Spleen (tissue), 7 donors: ENCODE measurements around the gene PXDN.

Experiments
- POLR2A ChIP-seq, 3 donors: fragments of 450-650 bp; IDR thresholded peaks; one replicate each; pipeline ENCODE4 v1.5.1; 2017; ENCODE audit warnings: antibody characterized with exemption in 3 of 3, mild to moderate bottlenecking in 1 of 3
- POLR2AphosphoS5 ChIP-seq, 3 donors: sonication (generic); formaldehyde crosslinking; IDR thresholded peaks; one replicate each; pipeline ENCODE4 v1.5.1; 2017; ENCODE audit warnings: antibody characterized with exemption in 3 of 3
- TF ChIP-seq, protein P1 (sequence below), 11 experiments: fragments of 200-600 bp in 7 of 11; fragments of 450-650 bp in 4 of 11; sonication (generic) in 4 of 11; IDR thresholded peaks in 8 of 11; conservative IDR thresholded peaks in 3 of 11; 1 replicate in 7 of 11; 2 replicates in 4 of 11; pipeline versions ENCODE4 v1.4.0 to v1.8.0; 2016 to 2021; ENCODE audit warnings: antibody characterized with exemption in 11 of 11, inconsistent platforms in 4 of 11, mild to moderate bottlenecking in 1 of 11
- donor health status: DM: no; HTN: no; CAD: no; lungs with moderate emphysema.
- donor health status: DM: no; HTN: no; CAD: no.
- donor health status: DM: no; HTN: no; CAD: no.

- TF ChIP-seq, protein P1, sequence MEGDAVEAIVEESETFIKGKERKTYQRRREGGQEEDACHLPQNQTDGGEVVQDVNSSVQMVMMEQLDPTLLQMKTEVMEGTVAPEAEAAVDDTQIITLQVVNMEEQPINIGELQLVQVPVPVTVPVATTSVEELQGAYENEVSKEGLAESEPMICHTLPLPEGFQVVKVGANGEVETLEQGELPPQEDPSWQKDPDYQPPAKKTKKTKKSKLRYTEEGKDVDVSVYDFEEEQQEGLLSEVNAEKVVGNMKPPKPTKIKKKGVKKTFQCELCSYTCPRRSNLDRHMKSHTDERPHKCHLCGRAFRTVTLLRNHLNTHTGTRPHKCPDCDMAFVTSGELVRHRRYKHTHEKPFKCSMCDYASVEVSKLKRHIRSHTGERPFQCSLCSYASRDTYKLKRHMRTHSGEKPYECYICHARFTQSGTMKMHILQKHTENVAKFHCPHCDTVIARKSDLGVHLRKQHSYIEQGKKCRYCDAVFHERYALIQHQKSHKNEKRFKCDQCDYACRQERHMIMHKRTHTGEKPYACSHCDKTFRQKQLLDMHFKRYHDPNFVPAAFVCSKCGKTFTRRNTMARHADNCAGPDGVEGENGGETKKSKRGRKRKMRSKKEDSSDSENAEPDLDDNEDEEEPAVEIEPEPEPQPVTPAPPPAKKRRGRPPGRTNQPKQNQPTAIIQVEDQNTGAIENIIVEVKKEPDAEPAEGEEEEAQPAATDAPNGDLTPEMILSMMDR (IDR thresholded peaks at IDR 0.05 in 8 of 11, conservative IDR thresholded peaks at IDR 0.05 in 3 of 11), result no peak
- TF ChIP-seq POLR2A (IDR thresholded peaks at IDR 0.05) (no peak), POLR2AphosphoS5 (IDR thresholded peaks at IDR 0.05) (no peak)
Measured at GRCh38 chr2:1609040-1609439, 135.3 kb downstream of the PXDN start.
